Measurements from ENCODE around the gene DHODH. TPM values are rescaled to one million over a fixed set of nuclear protein-coding genes. Genes with fewer than 3 reads are reported as not detected.
"Not testable (repeated sequence)": the region's sequence is repeated elsewhere in the genome, so short reads cannot be mapped to it uniquely, and the experiment has no call there.

DHODH gene
- total and polyA plus RNA-seq, 2 donors (not counting 3 experiments of a cell fraction or from before 2014, with no cell fraction given): 5.8 to 9.2 TPM

DNA sequence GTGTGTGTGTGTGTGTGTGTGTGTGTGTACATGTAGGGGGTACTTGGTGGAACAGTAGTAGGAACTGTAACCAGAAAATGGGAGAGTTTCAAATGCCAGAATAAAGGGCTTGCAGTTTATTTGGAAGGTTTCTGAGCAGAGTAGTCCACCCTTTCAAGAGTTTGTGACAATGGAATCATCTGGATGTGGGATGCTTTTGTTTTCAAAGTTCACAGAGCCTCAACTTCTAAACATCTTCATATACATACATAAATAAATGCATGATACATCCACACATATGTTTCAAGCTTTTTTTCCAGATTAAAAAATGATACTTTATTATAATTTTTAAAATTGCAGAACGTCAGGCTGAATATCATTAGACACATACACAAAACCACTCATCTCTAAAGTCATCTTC, 5.9 kb upstream of the DHODH start:
- DNase-seq (ENCODE audit: low read depth, low spot score) (no peak), FAIRE-seq (no peak)
- Histone ChIP-seq H2AFZ (ENCODE audit: low read depth, low read length) (no peak overlapping the region), H3K79me2 (ENCODE audit: control insufficient read depth, insufficient read depth, low read length) (no peaks in the 10 kb centered on the region), H3K4me3 (replicated peaks in 1 of 3; ENCODE audit: insufficient read depth in 1 of 3, low read depth in 1 of 3, low read length in 3 of 3) (no peak overlapping the region), H3K36me3 (ENCODE audit: control insufficient read depth in 2 of 2, extremely low read depth in 1 of 2, insufficient read depth in 2 of 2, low read length in 2 of 2) (no peaks in the 10 kb centered on the region), H3K27me3 (ENCODE audit: control insufficient read depth in 2 of 2, insufficient read depth in 2 of 2, low read length in 2 of 2) (peaks cover 2 to 3% of the 10 kb centered on the region in 2 experiments), H3K27ac (ENCODE audit: insufficient read depth, low read depth, low read length) (no peak overlapping the region), H3K4me1 (ENCODE audit: control insufficient read depth, extremely low read depth, insufficient read depth, low read length) (no peaks in the 10 kb centered on the region), H3K4me2 (ENCODE audit: insufficient read depth, low read length) (no peak overlapping the region), H3K9me1 (replicated peaks; ENCODE audit: control insufficient read depth, extremely low read depth, insufficient read depth, low read length) (no peaks in the 10 kb centered on the region), H3K9me3 (replicated peaks; ENCODE audit: control insufficient read depth, insufficient read depth, low read length) (no peaks in the 10 kb centered on the region), H3K9ac (replicated peaks; ENCODE audit: extremely low read depth, insufficient read depth, low read length) (no peak overlapping the region), H4K20me1 (replicated peaks; ENCODE audit: control insufficient read depth, extremely low read depth, insufficient read depth, low read length) (no peaks in the 10 kb centered on the region)
- TF ChIP-seq POLR2A (IDR thresholded peaks at IDR 0.05; ENCODE audit: low read depth, low read length) (no peak), FOS (IDR thresholded peaks at IDR 0.05; ENCODE audit: borderline replicate concordance, insufficient read depth, low read length) (no peak), MYC (IDR thresholded peaks at IDR 0.05; ENCODE audit: low read depth, low read length) (no peak), EZH2 (IDR thresholded peaks at IDR 0.05; ENCODE audit: borderline replicate concordance, low read depth, low read length, severe bottlenecking) (no peak), JUN (IDR thresholded peaks at IDR 0.05; ENCODE audit: borderline replicate concordance, insufficient read depth, insufficient read length, low read depth) (no peak), POLR2AphosphoS5 (IDR thresholded peaks at IDR 0.05; ENCODE audit: insufficient read depth, low read depth, low read length) (no peak), GATA2 (IDR thresholded peaks at IDR 0.05; ENCODE audit: insufficient read depth, insufficient read length, low read depth, low read length) (no peak)
- TF ChIP-seq, protein P1, sequence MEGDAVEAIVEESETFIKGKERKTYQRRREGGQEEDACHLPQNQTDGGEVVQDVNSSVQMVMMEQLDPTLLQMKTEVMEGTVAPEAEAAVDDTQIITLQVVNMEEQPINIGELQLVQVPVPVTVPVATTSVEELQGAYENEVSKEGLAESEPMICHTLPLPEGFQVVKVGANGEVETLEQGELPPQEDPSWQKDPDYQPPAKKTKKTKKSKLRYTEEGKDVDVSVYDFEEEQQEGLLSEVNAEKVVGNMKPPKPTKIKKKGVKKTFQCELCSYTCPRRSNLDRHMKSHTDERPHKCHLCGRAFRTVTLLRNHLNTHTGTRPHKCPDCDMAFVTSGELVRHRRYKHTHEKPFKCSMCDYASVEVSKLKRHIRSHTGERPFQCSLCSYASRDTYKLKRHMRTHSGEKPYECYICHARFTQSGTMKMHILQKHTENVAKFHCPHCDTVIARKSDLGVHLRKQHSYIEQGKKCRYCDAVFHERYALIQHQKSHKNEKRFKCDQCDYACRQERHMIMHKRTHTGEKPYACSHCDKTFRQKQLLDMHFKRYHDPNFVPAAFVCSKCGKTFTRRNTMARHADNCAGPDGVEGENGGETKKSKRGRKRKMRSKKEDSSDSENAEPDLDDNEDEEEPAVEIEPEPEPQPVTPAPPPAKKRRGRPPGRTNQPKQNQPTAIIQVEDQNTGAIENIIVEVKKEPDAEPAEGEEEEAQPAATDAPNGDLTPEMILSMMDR (IDR thresholded peaks at IDR 0.05; ENCODE audit: extremely low read depth in 1 of 2, insufficient read depth in 1 of 2, low read depth in 1 of 2, low read length in 2 of 2): no peak
- TF ChIP-seq, protein P2, sequence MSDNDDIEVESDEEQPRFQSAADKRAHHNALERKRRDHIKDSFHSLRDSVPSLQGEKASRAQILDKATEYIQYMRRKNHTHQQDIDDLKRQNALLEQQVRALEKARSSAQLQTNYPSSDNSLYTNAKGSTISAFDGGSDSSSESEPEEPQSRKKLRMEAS (IDR thresholded peaks at IDR 0.05; ENCODE audit: insufficient read depth, insufficient read length): no peak
- dilution Hi-C loops (cut with MboI; ENCODE audit: extremely low pct_ligation_motif_present, low sequenced_read_pairs) (no loop called here), intact Hi-C loops (cut with micrococcal nuclease) (no loop called here)
- no TSS peak for BruUV-seq (replicated peaks)
- CTCF ChIA-PET: no interaction called here
- POLR2A ChIA-PET: no interaction called here

DNA sequence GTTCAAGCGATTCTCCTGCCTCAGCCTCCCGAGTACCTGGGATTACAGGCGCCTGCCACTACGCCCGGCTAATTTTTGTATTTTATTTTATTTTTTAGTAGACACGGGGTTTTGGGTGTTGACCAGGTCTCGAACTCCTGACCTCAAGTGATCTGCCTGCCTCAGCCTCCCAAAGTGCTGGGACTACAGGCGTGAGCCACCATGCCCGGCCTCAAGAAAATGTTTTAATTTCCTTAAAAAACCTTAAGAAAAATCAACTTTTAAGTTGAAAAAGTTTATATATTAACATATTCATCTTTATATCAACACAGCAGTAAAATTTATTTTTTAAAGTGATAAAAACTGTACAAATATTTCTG, 500 bp upstream of the DHODH start:
- H3K79me2 ChIP-seq (ENCODE audit: control insufficient read depth, insufficient read depth, low read length); CTCF ChIA-PET; H3K9me3 ChIP-seq (replicated peaks; ENCODE audit: control insufficient read depth, insufficient read depth, low read length); H3K36me3 ChIP-seq (ENCODE audit: control insufficient read depth in 2 of 2, extremely low read depth in 1 of 2, insufficient read depth in 2 of 2, low read length in 2 of 2); H3K27me3 ChIP-seq (ENCODE audit: control insufficient read depth in 2 of 2, insufficient read depth in 2 of 2, low read length in 2 of 2); H2AFZ ChIP-seq (ENCODE audit: low read depth, low read length); POLR2A ChIA-PET; H3K9me1 ChIP-seq (replicated peaks; ENCODE audit: control insufficient read depth, extremely low read depth, insufficient read depth, low read length); H3K4me1 ChIP-seq (ENCODE audit: control insufficient read depth, extremely low read depth, insufficient read depth, low read length); BruUV-seq (replicated peaks); H3K27ac ChIP-seq (ENCODE audit: insufficient read depth, low read depth, low read length); H4K20me1 ChIP-seq (replicated peaks; ENCODE audit: control insufficient read depth, extremely low read depth, insufficient read depth, low read length); FAIRE-seq; H3K4me3 ChIP-seq (replicated peaks in 1 of 3; ENCODE audit: insufficient read depth in 1 of 3, low read depth in 1 of 3, low read length in 3 of 3); DNase-seq (ENCODE audit: low read depth, low spot score); dilution Hi-C loops (cut with MboI; ENCODE audit: extremely low pct_ligation_motif_present, low sequenced_read_pairs): not testable (repeated sequence)
- H3K9ac ChIP-seq (replicated peaks; ENCODE audit: extremely low read depth, insufficient read depth, low read length): peak overlapping the region; percentile 13
- H3K4me2 ChIP-seq (ENCODE audit: insufficient read depth, low read length): peak overlapping the region; percentile 71
- intact Hi-C loops (cut with micrococcal nuclease): loop anchor here (1.0 kb wide), 4 partner anchors 81 to 126 kb away; partner anchors contain the start of genes DHX38, IST1 and TXNL4B
